Non-pigmented ciliary epithelial cell (primary cell): ENCODE measurements around the gene RTEL1.

Source experiments
- DNase-seq: peaks from one replicate; pipeline ENCODE4 v3.0.0-alpha.2; 2010; ENCODE audit warnings: low read depth

Gene RTEL1

GRCh38 chr20:63697868-63698545 is 39.9 kb downstream of the RTEL1 start:
- DNase-seq: no peak

GRCh38 chr20:63698739-63699465 is 40.8 kb downstream of the RTEL1 start:
- DNase-seq: peak; percentile 71

DNA sequence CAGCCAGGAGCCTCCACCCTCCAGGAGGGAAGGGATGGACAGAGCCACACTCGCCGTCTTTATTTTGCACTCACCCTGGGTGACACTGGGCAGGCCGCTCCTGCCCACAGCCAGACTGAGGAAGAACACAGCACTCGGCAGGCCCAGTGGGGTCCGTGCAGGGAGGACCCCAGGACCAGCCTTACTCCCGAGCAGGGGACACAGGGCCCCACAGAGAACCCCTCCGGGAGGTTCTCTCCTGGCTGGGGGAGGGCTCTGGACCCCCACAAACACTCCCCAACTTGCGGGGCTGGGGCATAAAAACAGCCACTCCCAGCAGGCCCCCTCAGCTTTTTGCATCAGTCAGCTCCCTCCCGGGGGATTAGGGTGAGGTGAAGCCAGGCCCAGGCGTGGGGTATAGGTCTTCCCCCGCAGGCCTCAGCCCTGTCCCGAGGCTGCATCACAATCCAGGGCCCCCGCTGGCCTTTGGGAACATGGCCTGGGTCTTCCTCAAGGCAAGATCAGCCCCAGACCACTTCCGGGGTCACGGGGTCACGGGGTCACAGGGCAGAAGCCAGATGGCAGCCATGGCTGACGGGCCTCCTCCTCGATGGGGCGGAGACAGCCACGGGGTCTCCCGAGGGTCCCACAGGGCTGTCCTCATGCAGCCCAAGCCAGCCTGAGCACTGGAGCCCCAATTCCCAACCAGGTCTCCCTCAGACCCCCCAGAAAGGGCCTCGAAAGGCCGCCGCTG is 41.5 kb downstream of the RTEL1 start:
- DNase-seq: no peak

DNA sequence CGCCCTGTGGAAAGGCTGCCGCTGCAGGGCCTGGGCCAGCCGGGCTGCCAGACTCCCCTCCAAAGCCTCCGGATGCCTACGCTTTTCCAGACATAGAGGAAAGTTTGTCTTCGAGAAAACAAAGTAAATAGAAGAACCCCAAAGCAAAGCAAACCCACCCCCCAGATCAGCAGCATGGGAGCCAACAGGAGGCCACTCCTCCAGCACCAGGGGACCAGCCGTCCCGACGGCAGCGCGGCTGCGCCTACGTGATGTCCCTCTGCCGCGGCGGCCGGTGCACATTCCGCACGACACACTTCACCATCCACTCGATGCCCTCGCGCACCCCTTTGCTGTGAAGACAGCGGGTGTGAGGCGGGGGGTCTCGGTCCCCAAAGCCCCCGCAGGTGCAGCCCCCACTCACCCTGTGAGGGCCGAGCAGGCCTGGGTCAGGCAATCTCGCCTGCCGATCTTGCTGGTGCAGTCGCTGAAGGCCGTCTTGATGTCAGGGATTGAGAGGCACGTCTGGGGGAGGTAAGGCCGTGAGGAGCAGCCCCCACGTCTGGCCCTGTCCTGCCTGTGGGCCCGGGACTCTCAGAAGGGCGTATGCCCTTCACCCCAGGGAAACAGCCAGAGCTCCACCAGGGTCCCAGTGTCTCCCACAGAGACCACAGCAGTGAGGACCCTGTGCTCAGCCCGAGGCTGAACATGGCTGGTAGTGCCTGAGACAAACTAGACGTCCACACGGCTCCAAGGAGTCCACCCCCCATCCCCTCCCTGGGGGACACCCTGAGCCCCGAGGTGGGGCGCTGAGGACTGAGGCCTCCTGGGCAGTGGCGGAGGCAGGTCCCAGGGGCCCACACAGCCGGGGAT is 42.3 kb downstream of the RTEL1 start:
- no peak for DNase-seq

DNA sequence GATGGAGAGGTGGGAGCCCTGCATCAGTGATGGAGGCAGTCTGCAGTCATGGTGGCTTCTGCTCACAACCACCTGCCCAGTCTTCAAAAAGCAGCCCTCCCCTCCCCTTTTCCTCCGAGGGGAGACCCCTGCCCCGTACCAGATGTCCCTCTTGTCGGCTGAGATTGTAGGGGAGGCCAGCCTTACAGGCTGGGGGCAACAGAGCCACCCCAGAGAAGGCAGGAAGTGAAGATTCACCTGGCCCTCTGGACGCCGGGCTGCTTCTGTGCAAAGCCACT is 42.9 kb downstream of the RTEL1 start:
- DNase-seq: no peak

GRCh38 chr20:63701329-63702035 is 43.4 kb downstream of the RTEL1 start:
- DNase-seq: no peak

DNA sequence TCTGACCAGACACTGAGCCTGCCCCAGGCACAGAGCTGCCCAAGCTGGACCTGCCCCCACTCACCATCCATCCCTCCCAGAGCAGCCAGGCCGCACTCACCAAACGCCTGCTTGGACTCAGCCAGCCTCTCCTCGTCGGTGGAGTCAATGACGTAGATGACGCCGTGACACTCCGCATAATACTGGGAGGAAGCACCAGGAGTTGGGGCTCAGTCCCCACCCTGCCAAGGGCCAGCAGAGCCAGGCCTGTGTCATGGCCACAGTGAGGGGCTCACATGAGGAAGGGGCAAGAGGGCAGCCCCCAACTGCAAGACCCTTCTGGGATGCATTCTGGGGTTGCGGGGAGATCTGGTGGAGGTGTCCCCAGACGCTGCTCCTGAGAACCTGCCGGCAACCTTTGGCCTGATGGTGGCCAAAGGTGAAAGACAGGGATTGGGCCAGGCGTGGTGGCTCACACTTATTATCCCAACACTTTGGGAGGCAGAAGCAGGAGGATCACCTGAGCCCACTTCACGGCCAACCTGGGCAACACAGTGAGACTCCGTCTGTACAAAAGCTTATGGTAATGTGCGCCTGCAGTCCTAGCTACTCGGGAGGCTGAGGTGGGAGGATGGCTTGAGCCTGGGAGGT is 44.0 kb downstream of the RTEL1 start:
- DNase-seq: no peak

DNA sequence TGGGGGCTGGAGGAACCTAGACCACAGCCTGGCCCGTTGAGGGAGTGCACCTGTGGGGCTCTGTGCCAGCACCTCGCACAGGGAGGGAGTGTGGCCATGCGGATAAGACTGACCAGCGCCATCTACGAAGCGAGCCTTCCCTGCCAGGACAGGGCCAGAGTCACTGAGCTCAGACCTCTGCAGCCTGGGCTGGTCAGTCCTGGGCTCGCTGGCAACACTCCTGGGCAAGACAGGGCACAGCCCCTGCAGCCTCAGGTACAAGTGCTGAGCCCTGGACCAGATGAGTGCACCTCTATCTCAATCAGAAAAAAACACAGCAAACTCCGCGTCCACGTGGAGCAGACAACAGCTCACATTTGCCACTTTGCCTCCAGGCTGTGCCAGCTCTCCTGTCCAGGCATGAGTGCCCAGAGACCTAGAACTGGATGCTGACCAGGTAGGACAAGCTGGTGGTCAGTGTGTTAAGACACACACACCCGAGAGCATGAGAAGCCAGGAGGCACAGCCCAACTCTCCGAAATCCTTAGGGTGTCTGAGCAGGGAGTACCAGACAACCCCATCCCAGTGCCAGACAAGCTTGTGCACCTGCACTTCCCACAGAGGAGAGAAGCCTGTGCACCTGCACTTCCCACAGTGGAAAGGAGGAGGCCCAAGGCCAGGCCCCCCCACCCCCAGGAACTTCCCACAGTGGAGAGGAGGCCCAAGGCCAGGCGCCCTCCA is 44.8 kb downstream of the RTEL1 start:
- DNase-seq: no peak

DNA sequence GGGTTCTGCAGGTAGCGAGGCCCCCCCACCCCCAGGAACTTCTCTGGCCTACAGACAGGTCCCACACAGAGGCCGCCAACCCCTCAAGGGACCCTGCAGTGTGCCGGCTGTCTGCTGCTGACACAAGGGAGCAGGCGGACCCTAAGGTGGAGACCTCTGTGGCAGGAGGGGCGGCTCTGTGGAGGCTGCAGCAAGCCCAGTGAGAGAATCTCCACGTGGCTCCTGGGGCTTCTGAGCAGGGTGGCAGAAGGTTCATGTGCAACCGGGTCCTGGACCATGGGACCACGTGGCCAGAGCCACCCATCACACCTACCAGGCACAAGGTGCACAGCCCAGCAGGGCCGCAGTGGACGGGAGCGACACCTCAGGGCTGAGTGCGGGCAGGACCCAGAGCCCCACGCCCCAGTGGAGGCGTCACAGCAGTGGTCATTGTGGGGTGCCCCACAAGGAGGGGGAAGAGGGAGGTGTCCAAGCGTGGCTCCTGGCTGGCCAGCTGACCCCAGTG is 45.4 kb downstream of the RTEL1 start:
- DNase-seq: no peak

GRCh38 chr20:63703976-63704748 is 46.0 kb downstream of the RTEL1 start:
- no peak for DNase-seq

GRCh38 chr20:63704749-63705117 is 46.6 kb downstream of the RTEL1 start:
- DNase-seq: no peak

GRCh38 chr20:63705232-63706026 is 47.3 kb downstream of the RTEL1 start:
- DNase-seq: no peak

DNA sequence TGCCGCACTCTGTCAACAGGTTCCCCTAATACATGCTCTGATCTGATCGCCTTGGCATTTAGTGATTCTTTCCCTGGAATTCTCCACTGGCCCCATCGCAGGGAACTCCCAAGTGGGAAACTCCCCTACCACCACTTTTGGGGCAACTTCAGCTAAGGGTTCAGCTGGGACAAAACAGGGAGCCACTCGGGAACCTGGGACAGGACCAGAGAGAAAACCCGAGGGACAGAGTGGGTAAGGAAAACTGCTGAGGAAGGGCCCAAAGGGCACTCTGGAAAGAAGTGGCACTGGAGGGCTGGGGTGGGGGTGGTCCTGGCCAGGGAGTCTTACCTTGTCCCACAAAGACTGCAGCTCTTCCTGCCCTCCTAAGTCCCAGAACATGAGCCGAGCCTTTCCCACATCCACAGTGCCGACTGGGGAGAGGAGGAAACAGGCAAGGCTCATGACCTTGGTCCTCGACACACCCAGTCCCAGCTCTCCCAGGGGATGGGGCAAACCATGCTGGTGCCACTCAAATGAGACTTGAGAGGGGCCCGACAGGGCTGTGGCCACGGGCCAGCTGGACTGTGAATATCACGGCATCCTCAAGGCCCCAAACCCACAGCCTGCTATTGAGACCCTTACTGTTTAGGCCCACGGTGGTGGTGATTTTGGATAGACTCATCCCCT is 48.0 kb downstream of the RTEL1 start:
- DNase-seq: no peak

DNA sequence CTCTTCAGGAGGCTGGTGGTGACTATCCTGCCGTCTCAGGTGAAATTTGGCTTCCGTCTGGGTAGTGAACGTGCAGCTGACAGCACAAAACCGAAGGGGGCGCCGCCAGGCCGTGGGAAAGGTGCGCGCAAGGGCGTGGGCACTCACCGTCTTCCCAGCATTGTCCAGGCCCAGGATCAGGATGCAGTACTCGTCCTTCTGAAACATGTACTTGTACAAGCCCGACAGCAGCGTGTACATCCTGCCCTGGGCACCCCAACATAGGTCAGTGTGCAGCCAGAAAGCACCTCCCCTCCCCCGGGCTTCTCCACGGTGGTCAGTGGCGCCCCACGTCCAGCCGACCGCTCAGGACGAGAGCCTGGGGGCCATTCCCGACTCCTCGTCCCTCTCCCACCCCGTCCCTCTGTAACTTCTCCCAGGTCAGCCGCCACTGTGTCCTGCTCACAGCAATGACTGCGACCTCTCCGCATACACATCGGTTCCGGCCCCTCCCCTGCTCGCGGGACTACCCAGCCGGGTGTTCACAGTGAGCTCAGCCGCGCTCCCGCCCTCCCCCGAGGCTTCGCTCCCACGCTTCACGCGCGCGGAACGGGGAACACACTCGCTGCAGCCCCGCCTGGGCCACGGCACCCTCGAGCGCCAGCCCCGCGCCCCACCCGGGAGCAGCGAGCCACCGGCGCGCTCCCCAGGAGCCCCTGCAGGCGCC is 48.9 kb downstream of the RTEL1 start:
- DNase-seq: no peak

DNA sequence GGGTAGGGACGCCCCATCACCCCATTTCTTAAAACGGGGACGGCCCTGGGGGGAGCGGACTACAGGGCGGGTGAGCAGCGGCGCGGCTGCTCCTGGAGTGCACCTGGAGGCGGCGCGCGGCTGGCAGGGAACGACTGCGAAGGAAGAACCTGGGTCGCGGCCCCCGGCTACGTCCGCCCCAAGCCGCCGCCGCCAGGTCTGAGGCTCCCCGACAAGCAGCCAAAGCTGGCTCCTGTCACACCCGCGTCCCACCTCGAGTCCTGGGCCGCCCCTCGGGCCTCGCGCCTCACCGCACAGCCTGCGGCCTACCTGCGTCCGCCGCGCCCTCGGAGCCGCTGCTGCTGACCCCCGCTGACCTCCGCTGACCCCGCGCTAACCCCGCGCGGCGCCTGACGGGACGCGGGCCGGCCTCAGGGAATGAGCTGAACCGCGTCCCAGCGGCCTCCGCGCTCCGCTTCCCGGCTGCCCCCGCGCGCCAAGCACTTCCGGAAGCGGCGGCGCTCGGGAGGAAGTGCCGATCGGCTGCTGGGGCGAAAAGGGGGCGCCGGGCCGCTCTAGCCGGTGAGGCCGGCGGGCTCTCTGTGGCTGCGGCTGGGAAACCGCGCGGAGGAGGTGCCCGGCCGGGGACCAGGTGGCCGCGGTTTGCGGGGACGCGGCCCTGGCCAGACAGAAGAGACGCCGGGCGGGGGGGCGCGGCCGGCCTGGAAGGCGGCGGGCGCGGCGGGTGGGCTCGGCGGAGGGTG is 49.6 kb downstream of the RTEL1 start, which contains the start of the genes ARFRP1 and ZGPAT:
TSS of gene ARFRP1 (minus strand) at position 419 of the 743 bp plus-strand sequence. CDS start 885 bp downstream, outside the sequence.
TSS of gene ZGPAT (plus strand) at position 482 of the 743 bp plus-strand sequence. CDS start 542 bp downstream, outside the sequence.
- DNase-seq: no peak

DNA sequence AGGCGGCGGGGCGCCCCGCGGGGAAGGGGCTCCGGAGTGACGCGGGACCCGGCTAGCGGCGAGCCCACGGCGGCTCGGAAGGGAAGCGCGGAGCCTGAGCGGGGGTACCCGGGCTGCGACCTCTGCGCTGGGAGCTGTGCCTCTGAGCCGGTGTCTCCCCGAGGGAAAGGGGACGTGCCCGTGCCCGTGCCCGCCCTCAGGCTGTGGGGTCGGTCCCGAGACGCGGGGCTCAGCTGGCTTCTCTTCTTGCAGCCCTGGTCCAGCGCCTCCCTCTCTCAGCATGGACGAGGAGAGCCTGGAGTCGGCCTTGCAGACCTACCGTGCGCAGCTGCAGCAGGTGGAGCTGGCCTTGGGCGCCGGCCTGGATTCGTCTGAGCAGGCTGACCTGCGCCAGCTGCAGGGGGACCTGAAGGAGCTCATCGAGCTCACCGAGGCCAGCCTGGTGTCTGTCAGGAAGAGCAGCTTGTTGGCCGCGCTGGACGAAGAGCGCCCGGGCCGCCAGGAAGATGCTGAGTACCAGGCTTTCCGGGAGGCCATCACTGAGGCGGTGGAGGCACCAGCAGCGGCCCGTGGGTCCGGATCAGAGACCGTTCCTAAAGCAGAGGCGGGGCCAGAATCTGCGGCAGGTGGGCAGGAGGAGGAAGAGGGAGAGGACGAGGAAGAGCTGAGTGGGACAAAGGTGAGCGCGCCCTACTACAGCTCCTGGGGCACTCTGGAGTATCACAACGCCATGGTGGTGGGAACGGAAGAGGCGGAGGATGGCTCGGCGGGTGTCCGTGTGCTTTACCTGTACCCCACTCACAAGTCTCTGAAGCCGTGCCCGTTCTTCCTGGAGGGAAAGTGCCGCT is 50.4 kb downstream of the RTEL1 start:
- no peak for DNase-seq
